Measurements from ENCODE around the gene LKAAEAR1. TPM values are rescaled to one million over a fixed set of nuclear protein-coding genes. Genes with fewer than 3 reads are reported as not detected.

Gene LKAAEAR1
- total and polyA plus RNA-seq, 2 of the 13 experiments (the other 11 are each of a cell fraction or from before 2014, with no cell fraction given) = not detected

- TF ChIP-seq, protein P1, sequence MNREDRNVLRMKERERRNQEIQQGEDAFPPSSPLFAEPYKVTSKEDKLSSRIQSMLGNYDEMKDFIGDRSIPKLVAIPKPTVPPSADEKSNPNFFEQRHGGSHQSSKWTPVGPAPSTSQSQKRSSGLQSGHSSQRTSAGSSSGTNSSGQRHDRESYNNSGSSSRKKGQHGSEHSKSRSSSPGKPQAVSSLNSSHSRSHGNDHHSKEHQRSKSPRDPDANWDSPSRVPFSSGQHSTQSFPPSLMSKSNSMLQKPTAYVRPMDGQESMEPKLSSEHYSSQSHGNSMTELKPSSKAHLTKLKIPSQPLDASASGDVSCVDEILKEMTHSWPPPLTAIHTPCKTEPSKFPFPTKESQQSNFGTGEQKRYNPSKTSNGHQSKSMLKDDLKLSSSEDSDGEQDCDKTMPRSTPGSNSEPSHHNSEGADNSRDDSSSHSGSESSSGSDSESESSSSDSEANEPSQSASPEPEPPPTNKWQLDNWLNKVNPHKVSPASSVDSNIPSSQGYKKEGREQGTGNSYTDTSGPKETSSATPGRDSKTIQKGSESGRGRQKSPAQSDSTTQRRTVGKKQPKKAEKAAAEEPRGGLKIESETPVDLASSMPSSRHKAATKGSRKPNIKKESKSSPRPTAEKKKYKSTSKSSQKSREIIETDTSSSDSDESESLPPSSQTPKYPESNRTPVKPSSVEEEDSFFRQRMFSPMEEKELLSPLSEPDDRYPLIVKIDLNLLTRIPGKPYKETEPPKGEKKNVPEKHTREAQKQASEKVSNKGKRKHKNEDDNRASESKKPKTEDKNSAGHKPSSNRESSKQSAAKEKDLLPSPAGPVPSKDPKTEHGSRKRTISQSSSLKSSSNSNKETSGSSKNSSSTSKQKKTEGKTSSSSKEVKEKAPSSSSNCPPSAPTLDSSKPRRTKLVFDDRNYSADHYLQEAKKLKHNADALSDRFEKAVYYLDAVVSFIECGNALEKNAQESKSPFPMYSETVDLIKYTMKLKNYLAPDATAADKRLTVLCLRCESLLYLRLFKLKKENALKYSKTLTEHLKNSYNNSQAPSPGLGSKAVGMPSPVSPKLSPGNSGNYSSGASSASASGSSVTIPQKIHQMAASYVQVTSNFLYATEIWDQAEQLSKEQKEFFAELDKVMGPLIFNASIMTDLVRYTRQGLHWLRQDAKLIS (CRISPR knock-in tag; IDR thresholded peaks at IDR 0.05) = peak; percentile 86; the same call in 1 of the 2 replicates
- TF ChIP-seq HOXA9 (CRISPR knock-in tag; IDR thresholded peaks at IDR 0.05; ENCODE audit: borderline replicate concordance) = peak; percentile 48; the same call in 1 of the 2 replicates
- no peak for TF ChIP-seq MYNN (CRISPR knock-in tag; IDR thresholded peaks at IDR 0.05; ENCODE audit: low read depth)
- TF ChIP-seq KLF11 (CRISPR knock-in tag; IDR thresholded peaks at IDR 0.05) = peak; percentile 81; the same call in 1 of the 2 replicates
- peak; percentile 73; the same call in 1 of the 2 replicates for TF ChIP-seq ZNF83 (CRISPR knock-in tag; IDR thresholded peaks at IDR 0.05; ENCODE audit: borderline replicate concordance)
- TF ChIP-seq ZNF337 (CRISPR knock-in tag; IDR thresholded peaks at IDR 0.05; ENCODE audit: borderline replicate concordance, low read depth) = 0 out of 2 replicates have a peak, but pooled peaks have one; percentile 28
- TF ChIP-seq SRSF4 (IDR thresholded peaks at IDR 0.05; ENCODE audit: low read depth, low read length, poor library complexity, severe bottlenecking) = no peak
- TF ChIP-seq ZXDC (CRISPR knock-in tag; IDR thresholded peaks at IDR 0.05) = peak; percentile 81
- TF ChIP-seq ZSCAN25 (CRISPR knock-in tag; IDR thresholded peaks at IDR 0.05) = peak; percentile 93
- peak; percentile 54 for TF ChIP-seq ZSCAN31 (CRISPR knock-in tag; IDR thresholded peaks at IDR 0.05; ENCODE audit: low read depth)
- TF ChIP-seq ZNF253 (CRISPR knock-in tag; IDR thresholded peaks at IDR 0.05; ENCODE audit: borderline replicate concordance) = no peak
- 0 out of 2 replicates have a peak, but pooled peaks have one; percentile 2 for TF ChIP-seq ZNF260 (CRISPR knock-in tag; IDR thresholded peaks at IDR 0.05; ENCODE audit: borderline replicate concordance, low read depth)
- TF ChIP-seq ZNF619 (CRISPR knock-in tag; IDR thresholded peaks at IDR 0.05) = peak; percentile 82; the same call in 1 of the 2 replicates
- TF ChIP-seq ZNF484 (CRISPR knock-in tag; IDR thresholded peaks at IDR 0.05; ENCODE audit: borderline replicate concordance, low read depth) = peak; percentile 3; the same call in 1 of the 2 replicates
- no peak for TF ChIP-seq SCMH1 (CRISPR knock-in tag; IDR thresholded peaks at IDR 0.05; ENCODE audit: borderline replicate concordance)
- TF ChIP-seq ASH2L (IDR thresholded peaks at IDR 0.05; ENCODE audit: insufficient read length, low read depth, low read length) = peak; percentile 34
- TF ChIP-seq XBP1 (CRISPR knock-in tag; IDR thresholded peaks at IDR 0.05) = no peak; the same call in 1 of the 2 replicates
- TF ChIP-seq DPF2 (CRISPR knock-in tag; IDR thresholded peaks at IDR 0.05; ENCODE audit: borderline replicate concordance, low read depth) = peak; percentile 37; the same call in 1 of the 2 replicates
- peak; percentile 31 for TF ChIP-seq ZNF274 (CRISPR knock-in tag; IDR thresholded peaks at IDR 0.05)
- TF ChIP-seq ZNF343 (CRISPR knock-in tag; IDR thresholded peaks at IDR 0.05) = peak; percentile 90; the same call in 1 of the 2 replicates
Observed at GRCh38 chr20:64035933-64036345, 48.3 kb downstream of the LKAAEAR1 start, which contains the start of gene C20orf204 (continued).

Data from HepG2 (cell line).